Measurements from ENCODE around the gene ITGB6.

The ITGB6 gene

GRCh38 chr2:160199683-160200389 is at the start of gene ITGB6:
ITGB6 (minus strand) TSS chr2:160200272; CDS start chr2:160200063, 209 bp downstream.
- POLR2A ChIA-PET (ENCODE audit: low non-redundant PET) = no interaction called here
- H3K27ac ChIP-seq = no peak within 1 kb of the TSS
- DNase-seq (ENCODE audit: low spot score) = no peak
- CTCF ChIA-PET = interaction anchor here (1.0 kb wide), 1 partner anchor 71 kb away, joined by 3 read pairs; no protein-coding TSS in a partner anchor
- no peak for TF ChIP-seq CTCF (conservative IDR thresholded peaks at IDR 0.05; ENCODE audit: low read depth)

GRCh38 chr2:160247296-160248035 is 47.4 kb upstream of the ITGB6 start:
- no peak for DNase-seq (ENCODE audit: low spot score)
- H3K27ac ChIP-seq = no peak overlapping the region; the same call in 1 of the 2 replicates
- ChIA-PET POLR2A (ENCODE audit: low non-redundant PET) (interaction anchor here (1.0 kb wide), 1 partner anchor 27 kb away, joined by 4 read pairs; no protein-coding TSS in a partner anchor), CTCF (no interaction called here)
- no peak for TF ChIP-seq CTCF (conservative IDR thresholded peaks at IDR 0.05; ENCODE audit: low read depth)

DNA sequence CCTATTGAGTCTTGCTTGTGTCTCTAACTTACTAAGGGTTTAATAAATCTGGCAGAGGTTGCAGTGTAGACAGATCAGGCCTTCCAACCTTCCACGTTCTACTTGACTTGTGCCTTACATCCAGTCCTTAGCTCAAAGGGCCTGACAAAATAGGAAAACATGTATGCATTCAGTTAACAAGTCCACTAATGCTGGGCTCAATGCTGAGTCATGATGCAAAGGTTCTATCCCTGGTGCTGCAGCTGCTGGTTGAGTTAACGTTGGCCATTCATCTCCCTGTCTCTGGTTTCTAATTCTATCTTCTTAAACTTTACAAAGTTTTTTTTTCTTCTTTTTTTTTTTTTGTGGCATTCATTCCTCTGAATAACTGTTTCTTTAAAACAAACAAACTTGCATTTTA is 46.3 kb upstream of the ITGB6 start:
- CTCF ChIA-PET = no interaction called here
- POLR2A ChIA-PET (ENCODE audit: low non-redundant PET) = no interaction called here

DNA sequence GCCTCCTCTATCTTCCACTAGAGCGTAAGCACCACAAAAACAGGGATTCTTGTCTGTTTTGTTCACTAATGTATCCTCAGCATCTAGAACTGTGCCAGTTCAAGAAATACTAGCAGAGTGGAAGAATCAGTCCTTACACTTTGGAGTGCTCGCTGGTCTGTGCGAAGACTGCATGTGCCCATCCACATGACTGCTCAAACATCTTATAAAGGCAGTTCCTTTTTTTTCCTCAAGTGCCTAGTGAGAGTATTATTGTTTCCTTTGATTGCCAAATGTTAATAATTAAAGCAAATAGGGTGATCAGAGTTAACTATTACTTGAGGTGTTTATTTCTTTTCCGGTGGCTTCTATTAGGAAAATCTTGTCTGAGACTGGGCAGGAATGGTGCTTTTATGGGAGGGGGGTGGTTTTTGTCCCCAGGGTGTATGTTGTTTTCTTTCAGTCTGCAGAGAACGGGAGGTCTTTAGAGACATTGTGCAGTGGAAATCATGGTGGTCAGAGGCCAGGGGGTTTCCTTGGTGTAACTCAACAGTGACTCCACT is 45.6 kb upstream of the ITGB6 start:
- ChIA-PET POLR2A (ENCODE audit: low non-redundant PET) (no interaction called here), CTCF (no interaction called here)
- no peak for TF ChIP-seq CTCF (conservative IDR thresholded peaks at IDR 0.05; ENCODE audit: low read depth)
- no peak for DNase-seq (ENCODE audit: low spot score)
- H3K27ac ChIP-seq = no peak overlapping the region

More for the DNA sequence above, 46.3 kb upstream of the ITGB6 start:
- TF ChIP-seq CTCF (conservative IDR thresholded peaks at IDR 0.05; ENCODE audit: low read depth) = no peak
- DNase-seq (ENCODE audit: low spot score) = no peak
- no peak overlapping the region for H3K27ac ChIP-seq

GRCh38 chr2:160242893-160243564 is 43.0 kb upstream of the ITGB6 start:
- POLR2A ChIA-PET (ENCODE audit: low non-redundant PET) = no interaction called here
- CTCF ChIA-PET = interaction anchor here (2.1 kb wide), 1 partner anchor 9 kb away, joined by 5 read pairs; no protein-coding TSS in a partner anchor
- TF ChIP-seq CTCF (conservative IDR thresholded peaks at IDR 0.05; ENCODE audit: low read depth) = no peak
- no peak for DNase-seq (ENCODE audit: low spot score)
- no peak overlapping the region for H3K27ac ChIP-seq
